Spleen (tissue), 11 donors: ENCODE measurements around the gene TMEM233. TPM values are rescaled to one million over a fixed set of nuclear protein-coding genes. Genes with fewer than 3 reads are reported as not detected.

ENCODE experiments used
- DNase-seq: peaks from one replicate; pipeline ENCODE4 v3.0.0-alpha.2; 2020
- H3K27ac ChIP-seq, 8 donors: fragments of 200-600 bp; sonication (generic) in 7 of 8; 1 replicate in 4 of 8; 2 replicates in 4 of 8; pipeline versions ENCODE4 v1.5.0 to v1.8.0; 2016 to 2021; ENCODE audit warnings: inconsistent platforms in 4 of 8, mild to moderate bottlenecking in 4 of 8, moderate library complexity in 1 of 8
- H3K27me3 ChIP-seq, 7 donors: fragments of 200-600 bp; sonication (generic) in 6 of 7; replicated peaks in 1 of 7; 1 replicate in 4 of 7; 2 replicates in 3 of 7; pipeline versions ENCODE4 v1.5.0 to v1.8.0; 2016 to 2021; ENCODE audit warnings: inconsistent platforms in 3 of 7, mild to moderate bottlenecking in 1 of 7
- H3K36me3 ChIP-seq, 6 donors: fragments of 200-600 bp; sonication (generic) in 5 of 6; 1 replicate in 4 of 6; 2 replicates in 2 of 6; pipeline versions ENCODE4 v1.5.0 to v1.8.0; 2016 to 2021; ENCODE audit warnings: inconsistent platforms in 2 of 6
- H3K4me1 ChIP-seq, 6 donors: fragments of 200-600 bp; sonication (generic) in 5 of 6; 1 replicate in 3 of 6; 2 replicates in 3 of 6; pipeline versions ENCODE4 v1.5.0 to v1.8.0; 2016 to 2021; ENCODE audit warnings: inconsistent platforms in 3 of 6
- H3K4me3 ChIP-seq, 8 donors: fragments of 200-600 bp; sonication (generic) in 7 of 8; 1 replicate in 4 of 8; 2 replicates in 4 of 8; pipeline versions ENCODE4 v1.5.0 to v1.8.0; 2016 to 2021; ENCODE audit warnings: inconsistent platforms in 4 of 8, mild to moderate bottlenecking in 4 of 8, moderate library complexity in 2 of 8
- H3K9me3 ChIP-seq, 8 donors: fragments of 200-600 bp; sonication (generic) in 7 of 8; 1 replicate in 4 of 8; 2 replicates in 4 of 8; pipeline versions ENCODE4 v1.5.0 to v1.8.0; 2016 to 2021; ENCODE audit warnings: inconsistent platforms in 4 of 8
- POLR2A ChIP-seq, 3 donors: fragments of 450-650 bp; IDR thresholded peaks; one replicate each; pipeline ENCODE4 v1.5.1; 2017; ENCODE audit warnings: antibody characterized with exemption in 3 of 3, mild to moderate bottlenecking in 1 of 3
- POLR2AphosphoS5 ChIP-seq, 3 donors: sonication (generic); formaldehyde crosslinking; IDR thresholded peaks; one replicate each; pipeline ENCODE4 v1.5.1; 2017; ENCODE audit warnings: antibody characterized with exemption in 3 of 3
- WGBS, 5 donors: extraction: QIAGEN DNeasy Blood & Tissue Kit in 3 of 5; methylation state at CpG; one replicate each; pipeline versions ENCODE4 v1.1.5 to v1.1.7; 2013 to 2018; 5-methylcytosine and 5-hydroxymethylcytosine counted together
- intact Hi-C: fragments of 100-400 bp; cut with DNase I; formaldehyde crosslinking; loops from one replicate; pipeline ENCODE4 v1.15.0; 2023; ENCODE audit warnings: low total_unique reads
- polyA plus RNA-seq, 3 donors: library from polyadenylated mRNA; stranded (reverse); fragments of 200-250 nt; gene quantifications; one replicate each; pipeline ENCODE4 v1.2.1, GENCODE V29; 2013
- total RNA-seq, 7 donors: library from RNA; depleted of rRNA in 3 of 7; stranded (reverse); fragments of >200 nt in 3 of 7; fragmentation: NEBNext Ultra II Directional in 4 of 7; extraction: Animal tissue kit (Norgen Biotek cat#: 25700) in 4 of 7; gene quantifications; one replicate each; pipeline versions ENCODE4 v1.1.0 to v1.2.1, GENCODE V29; 2016 to 2021
- TF ChIP-seq, protein P1 (sequence below), 11 experiments: fragments of 200-600 bp in 7 of 11; fragments of 450-650 bp in 4 of 11; sonication (generic) in 4 of 11; IDR thresholded peaks in 8 of 11; conservative IDR thresholded peaks in 3 of 11; 1 replicate in 7 of 11; 2 replicates in 4 of 11; pipeline versions ENCODE4 v1.4.0 to v1.8.0; 2016 to 2021; ENCODE audit warnings: antibody characterized with exemption in 11 of 11, inconsistent platforms in 4 of 11, mild to moderate bottlenecking in 1 of 11
- donor health status: healthy with polysubstance abuse.
- donor health status: DM: no; HTN: no; CAD: no; lungs with moderate emphysema.
- donor health status: DM: no; HTN: no; CAD: no.
- donor health status: Bipolar disorder and iron deficiency.
- donor health status: healthy.
- donor health status: DM: no; HTN: no; CAD: no.
- donor health status: DM: yes; HTN: yes; CAD: no.

The TMEM233 gene
- total and polyA plus RNA-seq, 10 donors: 0.15 to 0.74 (median 0.34) TPM; not detected in 1

- Histone ChIP-seq H3K9me3 (no peaks in the 10 kb centered on the region), H3K27ac (peak within 1 kb of the TSS; percentile 92 to 99 (median 97)), H3K4me3 (peak within 1 kb of the TSS; percentile 68 to 94 (median 88)), H3K4me1 (peaks cover 32 to 69% (median 64%) of the 10 kb centered on the region in 6 donors), H3K27me3 (no peaks in the 10 kb centered on the region), H3K36me3 (peaks cover 2 to 34% (median 19%) of the 10 kb centered on the region in 6 donors)
- intact Hi-C loops: no loop called here
- 0 to 1% (median 1%) methylated on average over 32 to 69 of the region's 69 CpGs for WGBS, 5 donors
- peak; percentile 99 for DNase-seq
- peak in 1 of 3 donors; percentile 44 for TF ChIP-seq POLR2A (IDR thresholded peaks at IDR 0.05)
- TF ChIP-seq POLR2AphosphoS5 (IDR thresholded peaks at IDR 0.05): peak; percentile 97 to 99 (median 98)
- TF ChIP-seq, protein P1, sequence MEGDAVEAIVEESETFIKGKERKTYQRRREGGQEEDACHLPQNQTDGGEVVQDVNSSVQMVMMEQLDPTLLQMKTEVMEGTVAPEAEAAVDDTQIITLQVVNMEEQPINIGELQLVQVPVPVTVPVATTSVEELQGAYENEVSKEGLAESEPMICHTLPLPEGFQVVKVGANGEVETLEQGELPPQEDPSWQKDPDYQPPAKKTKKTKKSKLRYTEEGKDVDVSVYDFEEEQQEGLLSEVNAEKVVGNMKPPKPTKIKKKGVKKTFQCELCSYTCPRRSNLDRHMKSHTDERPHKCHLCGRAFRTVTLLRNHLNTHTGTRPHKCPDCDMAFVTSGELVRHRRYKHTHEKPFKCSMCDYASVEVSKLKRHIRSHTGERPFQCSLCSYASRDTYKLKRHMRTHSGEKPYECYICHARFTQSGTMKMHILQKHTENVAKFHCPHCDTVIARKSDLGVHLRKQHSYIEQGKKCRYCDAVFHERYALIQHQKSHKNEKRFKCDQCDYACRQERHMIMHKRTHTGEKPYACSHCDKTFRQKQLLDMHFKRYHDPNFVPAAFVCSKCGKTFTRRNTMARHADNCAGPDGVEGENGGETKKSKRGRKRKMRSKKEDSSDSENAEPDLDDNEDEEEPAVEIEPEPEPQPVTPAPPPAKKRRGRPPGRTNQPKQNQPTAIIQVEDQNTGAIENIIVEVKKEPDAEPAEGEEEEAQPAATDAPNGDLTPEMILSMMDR (IDR thresholded peaks at IDR 0.05 in 8 of 11, conservative IDR thresholded peaks at IDR 0.05 in 3 of 11): peak; percentile 79 to 99 (median 97)
Measured at GRCh38 chr12:119667577-119668323, 74.2 kb downstream of the TMEM233 start, which contains the start of gene PRKAB1. Gene PRKAB1 (plus strand): TSS chr12:119668133. CDS start chr12:119668245, 112 bp downstream.

- TF ChIP-seq POLR2AphosphoS5 (IDR thresholded peaks at IDR 0.05) (no peak), POLR2A (IDR thresholded peaks at IDR 0.05) (no peak)
- TF ChIP-seq, protein P1 (IDR thresholded peaks at IDR 0.05 in 8 of 11, conservative IDR thresholded peaks at IDR 0.05 in 3 of 11): no peak
- no peak for DNase-seq
- peaks cover 2 to 40% (median 26%) of the 10 kb centered on the region in 6 donors for H3K36me3 ChIP-seq
- H3K9me3 ChIP-seq: no peaks in the 10 kb centered on the region
- peak overlapping the region; percentile 68 to 94 (median 88) for H3K4me3 ChIP-seq
- 1 to 5% (median 3%) methylated on average over 14 of the region's 14 CpGs for WGBS, 5 donors
- intact Hi-C loops: no loop called here
- peak overlapping the region; percentile 92 to 99 (median 97) for H3K27ac ChIP-seq
- no peaks in the 10 kb centered on the region for H3K27me3 ChIP-seq
- H3K4me1 ChIP-seq: peaks cover 37 to 75% (median 70%) of the 10 kb centered on the region in 6 donors
Measured at GRCh38 chr12:119668324-119668841, 74.8 kb downstream of the TMEM233 start.

DNA sequence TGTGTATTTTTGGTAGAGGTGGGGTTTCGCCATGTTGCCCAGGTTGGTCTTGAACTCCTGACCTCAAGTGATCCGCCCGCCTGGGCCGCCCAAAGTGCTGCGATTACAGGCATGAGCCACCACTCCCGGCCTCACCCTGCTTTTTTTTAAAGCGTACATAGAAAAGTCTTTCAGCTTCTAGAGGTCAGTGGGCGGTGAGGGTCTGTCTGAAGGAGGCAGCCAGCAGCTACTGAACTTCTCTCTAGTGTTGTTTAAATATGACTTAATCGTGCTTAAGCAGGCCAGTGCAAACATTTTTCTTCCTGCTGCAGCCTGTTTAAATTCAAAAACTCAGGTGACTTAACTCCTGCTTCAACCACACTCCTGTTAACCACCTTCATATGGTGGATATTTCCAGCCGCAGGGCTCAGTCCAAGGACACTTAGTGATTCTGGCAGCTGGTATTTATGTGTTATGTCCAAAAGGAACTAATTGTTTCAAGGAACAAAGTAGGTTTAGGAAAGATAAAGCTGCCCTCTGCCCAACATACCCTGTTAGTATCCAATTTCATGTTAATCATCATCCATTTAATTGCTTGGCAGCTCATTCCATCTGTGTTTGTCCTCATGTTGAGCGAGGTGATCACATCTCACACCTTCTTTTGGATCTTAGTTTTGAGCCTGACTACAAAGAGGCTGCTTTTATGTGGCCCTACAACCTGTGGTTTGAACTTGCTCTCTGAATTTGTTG, 76.3 kb downstream of the TMEM233 start:
- no peaks in the 10 kb centered on the region for H3K27me3 ChIP-seq
- H3K27ac ChIP-seq: peak overlapping the region; percentile 1 to 98 (median 96)
- no peak for DNase-seq
- H3K4me3 ChIP-seq: peak overlapping the region in 4 of 8 donors; percentile 4 to 87 (median 45)
- intact Hi-C loops: no loop called here
- H3K9me3 ChIP-seq: no peaks in the 10 kb centered on the region
- H3K4me1 ChIP-seq: peaks cover 44 to 91% (median 82%) of the 10 kb centered on the region in 6 donors
- H3K36me3 ChIP-seq: peaks cover 2 to 55% (median 41%) of the 10 kb centered on the region in 6 donors
- TF ChIP-seq POLR2AphosphoS5 (IDR thresholded peaks at IDR 0.05) (no peak), POLR2A (IDR thresholded peaks at IDR 0.05) (no peak)
- TF ChIP-seq, protein P1 (IDR thresholded peaks at IDR 0.05 in 8 of 11, conservative IDR thresholded peaks at IDR 0.05 in 3 of 11): no peak
- WGBS, 5 donors: 62 to 89% (median 73%) methylated on average over 11 of the region's 11 CpGs
